Breast epithelium (tissue), 4 donors: ENCODE results near the gene IPO13. TPM values are rescaled to one million over a fixed set of nuclear protein-coding genes. Genes with fewer than 3 reads are reported as not detected.

Experiments
- DNase-seq, 2 donors: peaks; one replicate each; pipeline ENCODE4 v3.0.0-alpha.2; 2019; ENCODE audit warnings: low spot score in 2 of 2
- H3K27ac ChIP-seq, 2 donors: fragments of 200-600 bp; sonication (generic) in 1 of 2; one replicate each; pipeline ENCODE4 v1.5.1; 2016 to 2019; ENCODE audit warnings: mild to moderate bottlenecking in 1 of 2
- H3K27me3 ChIP-seq, 2 donors: fragments of 200-600 bp; sonication (generic) in 1 of 2; one replicate each; pipeline versions ENCODE4 v1.5.1 to v1.6.0; 2017 to 2019; ENCODE audit warnings: control low read depth in 1 of 2, mild to moderate bottlenecking in 1 of 2
- H3K36me3 ChIP-seq: fragments of 200-600 bp; one replicate; pipeline ENCODE4 v1.5.1; 2019
- H3K4me1 ChIP-seq, 2 donors: fragments of 200-600 bp; sonication (generic); one replicate each; pipeline ENCODE4 v1.5.1; 2016 to 2019; ENCODE audit warnings: control low read depth in 1 of 2
- H3K4me3 ChIP-seq, 3 donors: fragments of 200-600 bp; sonication (generic); 1 replicate in 2 of 3; 2 replicates in 1 of 3; pipeline ENCODE4 v1.5.1; 2016 to 2019; ENCODE audit warnings: mild to moderate bottlenecking in 3 of 3, moderate library complexity in 2 of 3
- H3K9me3 ChIP-seq, 2 donors: fragments of 200-600 bp; sonication (generic) in 1 of 2; one replicate each; pipeline ENCODE4 v1.5.1; 2016 to 2019; ENCODE audit warnings: control low read depth in 1 of 2
- CTCF ChIP-seq, 3 donors: fragments of 450-650 bp; IDR thresholded peaks; one replicate each; pipeline ENCODE4 v1.5.1; 2016 to 2017; ENCODE audit warnings: antibody characterized with exemption in 3 of 3, mild to moderate bottlenecking in 3 of 3, moderate library complexity in 3 of 3
- POLR2A ChIP-seq: fragments of 450-650 bp; IDR thresholded peaks from one replicate; pipeline ENCODE4 v1.6.1; 2016; ENCODE audit warnings: antibody characterized with exemption, mild to moderate bottlenecking, moderate library complexity
- POLR2AphosphoS5 ChIP-seq, 3 donors: sonication (generic); formaldehyde crosslinking; IDR thresholded peaks; one replicate each; pipeline ENCODE4 v1.6.1; 2017; ENCODE audit warnings: antibody characterized with exemption in 3 of 3
- intact Hi-C: fragments of 100-400 bp; cut with DNase I; formaldehyde crosslinking; loops from one replicate; pipeline ENCODE4 v1.15.1; 2023; ENCODE audit warnings: low total_unique reads
- total RNA-seq, 3 donors: library from RNA; depleted of rRNA; stranded (reverse); fragments of >200 nt; gene quantifications; one replicate each; pipeline ENCODE4 v1.1.0, GENCODE V29; 2016

The IPO13 gene
- total RNA-seq, 3 donors from 2014 or later = 18.4 to 23.0 (median 20.5) TPM

- Histone ChIP-seq H3K4me1 (peaks cover 0 to 5% of the 10 kb centered on the region in 2 donors), H3K4me3 (peak overlapping the region; percentile 65 to 73 (median 71)), H3K27me3 (no peaks in the 10 kb centered on the region), H3K36me3 (no peaks in the 10 kb centered on the region), H3K27ac (peak overlapping the region; percentile 91), H3K9me3 (no peaks in the 10 kb centered on the region)
- no peak for TF ChIP-seq POLR2A
- no peak for TF ChIP-seq CTCF (IDR thresholded peaks at IDR 0.05)
- no peak for TF ChIP-seq POLR2AphosphoS5 (IDR thresholded peaks at IDR 0.05)
- intact Hi-C loops = no loop called here
- no peak for DNase-seq
These were observed 45.7 kb downstream of the IPO13 start for GRCh38 chr1:43992232-43992995.

GRCh38 chr1:43993206-43993914 is 46.6 kb downstream of the IPO13 start:
- no peak overlapping the region for H3K4me3 ChIP-seq
- intact Hi-C loops = no loop called here
- no peak for TF ChIP-seq CTCF (IDR thresholded peaks at IDR 0.05)
- TF ChIP-seq POLR2AphosphoS5 (IDR thresholded peaks at IDR 0.05) = no peak
- no peak for TF ChIP-seq POLR2A
- no peaks in the 10 kb centered on the region for H3K27me3 ChIP-seq
- no peak for DNase-seq
- H3K9me3 ChIP-seq = no peaks in the 10 kb centered on the region
- H3K27ac ChIP-seq = no peak overlapping the region
- H3K4me1 ChIP-seq = peaks cover 0 to 5% of the 10 kb centered on the region in 2 donors
- H3K36me3 ChIP-seq = no peaks in the 10 kb centered on the region

- Histone ChIP-seq H3K4me3 (no peak overlapping the region), H3K27ac (no peak overlapping the region), H3K9me3 (no peaks in the 10 kb centered on the region), H3K4me1 (peaks cover 0 to 5% of the 10 kb centered on the region in 2 donors), H3K36me3 (no peaks in the 10 kb centered on the region), H3K27me3 (no peaks in the 10 kb centered on the region)
- DNase-seq = no peak
- no peak for TF ChIP-seq POLR2A
- no peak for TF ChIP-seq CTCF (IDR thresholded peaks at IDR 0.05)
- no peak for TF ChIP-seq POLR2AphosphoS5 (IDR thresholded peaks at IDR 0.05)
- intact Hi-C loops = no loop called here
These were observed 47.3 kb downstream of the IPO13 start for GRCh38 chr1:43994071-43994470.

GRCh38 chr1:43994794-43995790 is 48.3 kb downstream of the IPO13 start:
- intact Hi-C loops = no loop called here
- no peaks in the 10 kb centered on the region for H3K27me3 ChIP-seq
- no peaks in the 10 kb centered on the region for H3K36me3 ChIP-seq
- TF ChIP-seq POLR2A (no peak), CTCF (IDR thresholded peaks at IDR 0.05) (no peak), POLR2AphosphoS5 (IDR thresholded peaks at IDR 0.05) (no peak)
- H3K4me3 ChIP-seq = no peak overlapping the region
- no peak overlapping the region for H3K27ac ChIP-seq
- no peaks in the 10 kb centered on the region for H3K9me3 ChIP-seq
- peaks cover 0 to 5% of the 10 kb centered on the region in 2 donors for H3K4me1 ChIP-seq
- DNase-seq = no peak
